H1 (cell line): ENCODE results near the gene PKN1. TPM values are rescaled to one million over a fixed set of nuclear protein-coding genes. Genes with fewer than 3 reads are reported as not detected.

Source experiments
- CTCF ChIA-PET: fragments of 300-600 bp; sonication (Branson Sonifier 250); formaldehyde crosslinking; loops from one replicate; lab custom pipeline; 2021; ENCODE audit not compliant: partially characterized antibody; lab: Charles Lee
- POLR2A ChIA-PET: fragments of 300-600 bp; sonication (Branson Sonifier 250); formaldehyde crosslinking; loops from one replicate; lab custom pipeline; 2021; ENCODE audit warnings: inconsistent platforms; ENCODE audit not compliant: partially characterized antibody; lab: Charles Lee
- DNase-seq, 2 experiments: peaks; one replicate each; pipeline versions ENCODE4 v3.0.0 to v3.0.0-alpha.2; 2010 to 2022; ENCODE audit warnings: low spot score in 2 of 2, low read depth in 1 of 2, mixed read lengths in 1 of 2
- FAIRE-seq: peaks from 2 replicates; lab custom pipeline; 2011; peaks lifted over from hg19 to GRCh38; lab: Jason Lieb, UNC
- H2AFZ ChIP-seq: 2 replicates; pipeline ENCODE4 v1.8.1; 2012; ENCODE audit warnings: low read length, inconsistent platforms
- H2AK5ac ChIP-seq: 2 replicates; pipeline ENCODE4 v1.6.1; 2013; ENCODE audit warnings: low read depth, low read length
- H2BK120ac ChIP-seq: replicated peaks from 2 replicates; pipeline ENCODE3; 2013; ENCODE audit warnings: low read depth, low read length, inconsistent platforms
- H2BK12ac ChIP-seq: 2 replicates; pipeline ENCODE4 v1.6.1; 2013; ENCODE audit warnings: low read depth, low read length
- H2BK15ac ChIP-seq: 2 replicates; pipeline ENCODE4 v1.6.1; 2013; ENCODE audit warnings: low read length
- H2BK20ac ChIP-seq: 2 replicates; pipeline ENCODE4 v1.6.1; 2013; ENCODE audit warnings: low read length
- H2BK5ac ChIP-seq: 2 replicates; pipeline ENCODE4 v1.6.1; 2013; ENCODE audit warnings: low read depth, low read length
- H3K14ac ChIP-seq: 2 replicates; pipeline ENCODE4 v1.6.1; 2013; ENCODE audit warnings: inconsistent platforms; ENCODE audit not compliant: insufficient read length
- H3K18ac ChIP-seq: 2 replicates; pipeline ENCODE4 v1.6.1; 2013; ENCODE audit warnings: low read length; ENCODE audit errors: extremely low read depth
- H3K23ac ChIP-seq: 2 replicates; pipeline ENCODE4 v1.6.1; 2013; ENCODE audit warnings: inconsistent platforms; ENCODE audit not compliant: insufficient read length
- H3K23me2 ChIP-seq: 2 replicates; pipeline ENCODE4 v1.6.1; 2013; ENCODE audit warnings: low read depth, low read length
- H3K27ac ChIP-seq: 2 replicates; pipeline ENCODE4 v1.6.1; 2011; ENCODE audit warnings: low read depth, low read length, inconsistent platforms
- H3K27me3 ChIP-seq, 4 experiments: replicated peaks in 1 of 4; 1 replicate in 1 of 4; 2 replicates in 3 of 4; pipeline versions ENCODE4 v1.6.1 to v1.8.1; 2011 to 2013; ENCODE audit warnings: low read length in 3 of 4, mild to moderate bottlenecking in 3 of 4, inconsistent platforms in 2 of 4, mixed read lengths in 2 of 4, moderate library complexity in 1 of 4; ENCODE audit not compliant: control insufficient read depth in 3 of 4, insufficient read depth in 3 of 4; ENCODE audit errors: extremely low read depth in 1 of 4
- H3K36me3 ChIP-seq, 4 experiments: 2 replicates each; pipeline versions ENCODE4 v1.6.1 to v1.8.1; 2011 to 2013; ENCODE audit warnings: mild to moderate bottlenecking in 4 of 4, low read length in 3 of 4, moderate library complexity in 2 of 4, control low read depth in 1 of 4, inconsistent platforms in 1 of 4; ENCODE audit not compliant: insufficient read depth in 4 of 4, control insufficient read depth in 2 of 4
- H3K4ac ChIP-seq: replicated peaks from 2 replicates; pipeline ENCODE3; 2013; ENCODE audit warnings: low read length, low read depth, mixed read lengths, inconsistent platforms; ENCODE audit not compliant: insufficient read length
- H3K4me1 ChIP-seq, 4 experiments: replicated peaks in 1 of 4; 1 replicate in 1 of 4; 2 replicates in 3 of 4; pipeline versions ENCODE4 v1.6.1 to v1.8.1; 2011 to 2013; ENCODE audit warnings: low read length in 3 of 4, inconsistent platforms in 2 of 4, mixed read lengths in 1 of 4; ENCODE audit not compliant: insufficient read depth in 4 of 4, control insufficient read depth in 3 of 4
- H3K4me2 ChIP-seq, 2 experiments: 2 replicates each; pipeline versions ENCODE4 v1.6.1 to v1.8.1; 2011 to 2013; ENCODE audit warnings: low read depth in 2 of 2, low read length in 2 of 2, control low read depth in 1 of 2, inconsistent platforms in 1 of 2, mild to moderate bottlenecking in 1 of 2; ENCODE audit not compliant: insufficient read depth in 1 of 2
- H3K4me3 ChIP-seq, 4 experiments: fragments of 200-600, 300-600 bp in 1 of 4; sonication (generic), shearing (Covaris generic), sonication (Bioruptor Twin) in 1 of 4; 2 replicates each; pipeline versions ENCODE4 v1.5.1 to v1.8.1; 2011 to 2016; ENCODE audit warnings: low read length in 4 of 4, low read depth in 3 of 4, control low read depth in 2 of 4, inconsistent platforms in 2 of 4, mild to moderate bottlenecking in 2 of 4, mixed read lengths in 1 of 4, moderate library complexity in 1 of 4; ENCODE audit not compliant: insufficient read depth in 2 of 4; ENCODE audit errors: extremely low read depth in 1 of 4
- H3K56ac ChIP-seq: replicated peaks from 2 replicates; pipeline ENCODE3; 2013; ENCODE audit warnings: low read depth, mild to moderate bottlenecking, mixed read lengths, low read length, inconsistent platforms; ENCODE audit not compliant: insufficient read length
- H3K79me1 ChIP-seq: 2 replicates; pipeline ENCODE4 v1.6.1; 2013; ENCODE audit warnings: low read depth, low read length, control low read depth
- H3K79me2 ChIP-seq, 2 experiments: 2 replicates each; pipeline versions ENCODE4 v1.6.1 to v1.8.1; 2012 to 2013; ENCODE audit warnings: low read length in 2 of 2, mild to moderate bottlenecking in 2 of 2, inconsistent platforms in 1 of 2; ENCODE audit not compliant: insufficient read depth in 2 of 2, control insufficient read depth in 1 of 2
- H3K9ac ChIP-seq, 4 experiments: replicated peaks in 1 of 4; 1 replicate in 1 of 4; 2 replicates in 3 of 4; pipeline versions ENCODE4 v1.6.1 to v1.8.1; 2011 to 2013; ENCODE audit warnings: low read depth in 3 of 4, low read length in 3 of 4, control low read depth in 2 of 4, mild to moderate bottlenecking in 2 of 4, moderate library complexity in 2 of 4, inconsistent platforms in 1 of 4; ENCODE audit errors: extremely low read depth in 1 of 4
- H3K9me3 ChIP-seq, 2 experiments: 2 replicates each; pipeline versions ENCODE4 v1.6.1 to v1.8.1; 2012 to 2013; ENCODE audit warnings: mild to moderate bottlenecking in 2 of 2, moderate library complexity in 2 of 2, control low read depth in 1 of 2, inconsistent platforms in 1 of 2, low read depth in 1 of 2, low read length in 1 of 2, mixed read lengths in 1 of 2; ENCODE audit not compliant: insufficient read depth in 2 of 2
- H4K20me1 ChIP-seq, 2 experiments: replicated peaks in 1 of 2; 2 replicates each; pipeline versions ENCODE3 to v1.8.1; 2011 to 2013; ENCODE audit warnings: inconsistent platforms in 2 of 2, low read length in 2 of 2, mild to moderate bottlenecking in 1 of 2; ENCODE audit not compliant: insufficient read depth in 2 of 2, control insufficient read depth in 1 of 2
- H4K5ac ChIP-seq: 2 replicates; pipeline ENCODE4 v1.6.1; 2013; ENCODE audit warnings: low read length, low read depth, mixed read lengths, inconsistent platforms; ENCODE audit not compliant: insufficient read length
- H4K8ac ChIP-seq: 2 replicates; pipeline ENCODE4 v1.8.0; 2013; ENCODE audit warnings: mild to moderate bottlenecking, moderate library complexity, low read length, inconsistent platforms; ENCODE audit not compliant: insufficient read depth; ENCODE audit errors: extremely low read depth
- H4K91ac ChIP-seq: replicated peaks from 2 replicates; pipeline ENCODE3; 2013; ENCODE audit warnings: low read length, mixed read lengths, inconsistent platforms; ENCODE audit not compliant: insufficient read length
- CHD2 ChIP-seq: IDR thresholded peaks from 2 replicates; pipeline ENCODE4 v1.6.1; 2012; ENCODE audit warnings: low read length, improper control_type of control experiment
- CTBP2 ChIP-seq: IDR thresholded peaks from 2 replicates; pipeline ENCODE4 v1.7.0; 2011; ENCODE audit warnings: borderline replicate concordance, mild to moderate bottlenecking, moderate library complexity, mixed read lengths, low read length; ENCODE audit not compliant: insufficient read depth, insufficient read length
- EP300 ChIP-seq, 2 experiments: IDR thresholded peaks; 1 replicate in 1 of 2; 2 replicates in 1 of 2; pipeline ENCODE4 v1.6.1; 2011 to 2012; ENCODE audit warnings: low read depth in 2 of 2, low read length in 2 of 2, mild to moderate bottlenecking in 2 of 2, borderline replicate concordance in 1 of 2, inconsistent platforms in 1 of 2, moderate library complexity in 1 of 2
- JUN ChIP-seq: IDR thresholded peaks from 2 replicates; pipeline ENCODE4 v1.6.1; 2011; ENCODE audit warnings: low read depth, mild to moderate bottlenecking, improper control_type of control experiment, low read length
- RNF2 ChIP-seq: fragments of 200-900, 300-1000 bp; sonication (generic); IDR thresholded peaks from 2 replicates; pipeline ENCODE4 v1.7.1; 2016; ENCODE audit warnings: borderline replicate concordance, low read depth, mild to moderate bottlenecking, antibody characterized with exemption, low read length; ENCODE audit not compliant: poor library complexity, severe bottlenecking; ENCODE audit errors: missing control alignments
- TEAD4 ChIP-seq: IDR thresholded peaks from 2 replicates; pipeline ENCODE4 v1.6.1; 2012; ENCODE audit warnings: low read depth, low read length, inconsistent platforms, mixed read lengths
- YY1 ChIP-seq: IDR thresholded peaks from 2 replicates; pipeline ENCODE4 v1.6.1; 2011; ENCODE audit warnings: low read depth, mild to moderate bottlenecking, low read length
- WGBS, 2 experiments: shearing (Covaris generic) in 1 of 2; methylation state at CpG; one replicate each; pipeline versions ENCODE4 v1.1.6 to v1.1.7; 2013 to 2015; ENCODE audit warnings: low lambda C conversion rate in 2 of 2, mixed read lengths in 2 of 2, inconsistent platforms in 1 of 2, low coverage in 1 of 2, missing lambda C conversion rate in 1 of 2; ENCODE audit not compliant: insufficient replicate concordance in 2 of 2, insufficient coverage in 1 of 2, insufficient read length in 1 of 2; ENCODE audit errors: extremely low coverage in 1 of 2, missing lambda C conversion rate in 1 of 2; 5-methylcytosine and 5-hydroxymethylcytosine counted together
- polyA plus RNA-seq, 7 experiments: library from polyadenylated mRNA; depleted of rRNA in 3 of 7; stranded (reverse) in 5 of 7; unstranded in 2 of 7; fragments of >200 nt in 5 of 7; fragments of 200-250 nt in 2 of 7; gene quantifications; 1 replicate in 5 of 7; 2 replicates in 1 of 7; 4 replicates in 1 of 7; pipeline versions ENCODE4 v1.2.1 to v1.2.3, GENCODE V29; 2011 to 2013; ENCODE audit warnings: missing spikeins in 2 of 7, mixed read lengths in 2 of 7
- total RNA-seq: library from RNA; stranded (reverse); fragmentation: NEBNext Ultra II Directional; extraction: Animal tissue kit (Norgen Biotek cat#: 25700); gene quantifications from 2 replicates; pipeline ENCODE4 v1.2.1, GENCODE V29; 2021
- TF ChIP-seq, protein P1 (sequence below): IDR thresholded peaks from 2 replicates; pipeline ENCODE4 v1.6.1; 2011; ENCODE audit warnings: low read length, improper control_type of control experiment

Gene PKN1
- total and polyA plus RNA-seq, 2 of the 8 experiments (the other 6 are each of a cell fraction or from before 2014, with no cell fraction given): 65.2 to 162 TPM

DNA sequence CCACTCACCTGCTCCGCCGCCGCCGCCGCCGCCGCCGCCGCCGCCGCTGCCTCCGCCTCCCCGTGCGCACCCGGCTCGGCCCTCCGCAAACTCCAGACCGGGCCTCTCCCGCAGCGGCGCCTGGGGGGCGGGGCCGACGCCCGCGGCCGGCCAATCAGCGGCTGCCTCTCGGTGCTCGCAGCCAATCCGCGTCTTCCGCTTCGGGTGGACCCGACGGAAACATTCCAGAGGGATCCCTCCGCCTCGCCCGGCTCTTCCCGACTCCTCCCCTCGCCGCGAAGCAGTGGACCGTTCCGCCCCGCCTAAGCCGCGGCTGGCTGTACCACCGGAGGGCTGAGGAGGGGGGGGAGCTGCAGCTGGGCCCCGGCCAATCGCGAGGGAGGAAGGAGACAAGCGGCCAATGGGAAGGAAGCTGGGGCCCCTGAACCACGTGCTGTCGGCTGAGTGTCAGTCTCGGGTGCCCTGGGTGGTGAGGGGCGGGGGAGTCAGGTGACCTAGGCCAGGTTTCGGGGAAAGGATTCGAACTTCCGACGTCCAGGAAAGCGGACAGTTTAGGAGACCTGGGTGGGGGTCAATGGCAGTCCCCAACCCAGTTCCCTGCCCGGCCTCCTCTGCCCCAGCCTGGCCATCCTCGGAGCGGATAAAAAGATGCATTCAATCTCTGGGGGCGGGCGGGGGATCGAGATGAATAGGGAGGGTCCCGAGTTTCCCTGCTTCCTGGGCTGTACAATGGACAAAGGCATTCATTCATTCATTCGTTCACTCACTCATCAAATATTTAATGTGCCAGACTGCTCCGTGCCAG, 63.1 kb downstream of the PKN1 start, which contains the start of gene GIPC1:
GIPC1 (minus strand) TSS at position 99 of the 805 bp plus-strand sequence. CDS start 13,151 bp downstream, outside the sequence.
- Histone ChIP-seq H3K9me3 (no peaks in the 10 kb centered on the region), H4K8ac (peak within 1 kb of the TSS; percentile 29; the same call in 1 of the 2 replicates), H3K79me1 (peaks cover 3% of the 10 kb centered on the region), H3K4me2 (peak within 1 kb of the TSS; percentile 75 to 77), H2BK15ac (peak within 1 kb of the TSS; percentile 85; the same call in 1 of the 2 replicates), H3K27ac (peak within 1 kb of the TSS; percentile 37; the same call in 1 of the 2 replicates), H3K27me3 (no peaks in the 10 kb centered on the region), H3K36me3 (no peaks in the 10 kb centered on the region; a peak in 2 of 8 replicates), H4K5ac (peak within 1 kb of the TSS; percentile 19), H2BK5ac (no peak within 1 kb of the TSS; the same call in 1 of the 2 replicates), H2BK20ac (no peak within 1 kb of the TSS; the same call in 1 of the 2 replicates), H2AFZ (no peak within 1 kb of the TSS), H4K20me1 (peaks cover 0 to 10% of the 10 kb centered on the region in 2 experiments), H3K56ac (peak within 1 kb of the TSS; percentile 24), H3K4ac (no peak within 1 kb of the TSS), H2AK5ac (peak within 1 kb of the TSS; percentile 1; the same call in 1 of the 2 replicates), H4K91ac (peak within 1 kb of the TSS; percentile 42), H3K23me2 (peaks cover 7% of the 10 kb centered on the region; the same call in 1 of the 2 replicates), H3K4me1 (peaks cover 0 to 13% (median 6%) of the 10 kb centered on the region in 4 experiments; a peak in 5 of 7 replicates), H3K18ac (no peak within 1 kb of the TSS), H2BK120ac (peak within 1 kb of the TSS; percentile 34), H3K23ac (no peak within 1 kb of the TSS), H2BK12ac (peak within 1 kb of the TSS; percentile 2), H3K14ac (no peak within 1 kb of the TSS), H3K9ac (peak within 1 kb of the TSS; percentile 22 to 46 (median 38); a peak in 5 of 7 replicates), H3K4me3 (peak within 1 kb of the TSS; percentile 46 to 80 (median 69)), H3K79me2 (peaks cover 0 to 11% of the 10 kb centered on the region in 2 experiments; a peak in 2 of 4 replicates)
- FAIRE-seq (no peak), DNase-seq (peak; percentile 95 to 97)
- CTCF ChIA-PET: interaction anchor here (0.6 to 3.8 kb wide), 9 partner anchors 8 to 463 kb away, joined by 3 to 24 read pairs (median 3); no protein-coding TSS in a partner anchor
- POLR2A ChIA-PET: interaction anchor here (0.9 to 6.0 kb wide), 11 partner anchors 8 to 60 kb away, joined by 3 to 45 read pairs (median 5); partner anchors contain the start of gene DNAJB1
- 19% methylated on average over 37 of the region's 71 CpGs; no CpG with 5 or more reads in 1 of the 2 experiments for WGBS, 2 experiments
- no peak for TF ChIP-seq JUN
- no peak for TF ChIP-seq CTBP2
- TF ChIP-seq, protein P1, sequence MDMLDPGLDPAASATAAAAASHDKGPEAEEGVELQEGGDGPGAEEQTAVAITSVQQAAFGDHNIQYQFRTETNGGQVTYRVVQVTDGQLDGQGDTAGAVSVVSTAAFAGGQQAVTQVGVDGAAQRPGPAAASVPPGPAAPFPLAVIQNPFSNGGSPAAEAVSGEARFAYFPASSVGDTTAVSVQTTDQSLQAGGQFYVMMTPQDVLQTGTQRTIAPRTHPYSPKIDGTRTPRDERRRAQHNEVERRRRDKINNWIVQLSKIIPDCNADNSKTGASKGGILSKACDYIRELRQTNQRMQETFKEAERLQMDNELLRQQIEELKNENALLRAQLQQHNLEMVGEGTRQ: peak; percentile 93
- TF ChIP-seq YY1: no peak
- TF ChIP-seq CHD2: peak; percentile 82
- peak in 1 of 2 experiments; percentile 100; a peak in 2 of 3 replicates for TF ChIP-seq EP300 (IDR thresholded peaks at IDR 0.05; ENCODE audit: borderline replicate concordance in 1 of 2, low read depth in 2 of 2, low read length in 2 of 2)
- TF ChIP-seq TEAD4: peak; percentile 84
- no peak for TF ChIP-seq RNF2
